Fibroblast of lung (primary cell): ENCODE data around the gene SBNO2. TPM values are rescaled to one million over a fixed set of nuclear protein-coding genes. Genes with fewer than 3 reads are reported as not detected.

ENCODE experiments used
- DNase-seq, 2 donors: peaks; one replicate each; pipeline versions ENCODE4 v3.0.0 to v3.0.0-alpha.2; 2010; ENCODE audit warnings: low read depth in 2 of 2
- H2AFZ ChIP-seq: 2 replicates; pipeline ENCODE4 v1.5.1; 2012; ENCODE audit warnings: low read length, control low read depth, inconsistent platforms
- H3K27ac ChIP-seq: 2 replicates; pipeline ENCODE4 v1.5.1; 2011; ENCODE audit warnings: low read length, control low read depth; ENCODE audit not compliant: insufficient read depth
- H3K27me3 ChIP-seq: 2 replicates; pipeline ENCODE4 v1.5.1; 2011; ENCODE audit warnings: mild to moderate bottlenecking, low read length; ENCODE audit not compliant: control insufficient read depth, insufficient read depth
- H3K36me3 ChIP-seq: 2 replicates; pipeline ENCODE4 v1.5.1; 2011; ENCODE audit warnings: low read length; ENCODE audit not compliant: control insufficient read depth, insufficient read depth
- H3K4me1 ChIP-seq: 2 replicates; pipeline ENCODE4 v1.5.1; 2011; ENCODE audit warnings: low read length; ENCODE audit not compliant: control insufficient read depth, insufficient read depth; ENCODE audit errors: extremely low read depth
- H3K4me2 ChIP-seq: 2 replicates; pipeline ENCODE4 v1.5.1; 2011; ENCODE audit warnings: low read length, control low read depth; ENCODE audit not compliant: insufficient read depth; ENCODE audit errors: extremely low read depth
- H3K4me3 ChIP-seq, 4 experiments: fragments of 200-600 bp in 1 of 4; sonication (generic) in 1 of 4; replicated peaks in 1 of 4; 2 replicates each; pipeline ENCODE4 v1.5.1; 2011 to 2016; ENCODE audit warnings: low read length in 4 of 4, low read depth in 3 of 4, mild to moderate bottlenecking in 3 of 4, control low read depth in 2 of 4, inconsistent platforms in 1 of 4, mixed read lengths in 1 of 4; ENCODE audit not compliant: insufficient read depth in 1 of 4; ENCODE audit errors: control extremely low read depth in 1 of 4
- H3K79me2 ChIP-seq: 2 replicates; pipeline ENCODE4 v1.5.1; 2012; ENCODE audit warnings: mild to moderate bottlenecking, low read length, inconsistent platforms; ENCODE audit not compliant: control insufficient read depth, insufficient read depth
- H3K9ac ChIP-seq: 2 replicates; pipeline ENCODE4 v1.5.1; 2011; ENCODE audit warnings: mild to moderate bottlenecking, low read length, control low read depth; ENCODE audit not compliant: insufficient read depth
- H3K9me3 ChIP-seq: 2 replicates; pipeline ENCODE4 v1.5.1; 2012; ENCODE audit warnings: low read depth, low read length; ENCODE audit not compliant: control insufficient read depth, insufficient read depth
- H4K20me1 ChIP-seq: 2 replicates; pipeline ENCODE4 v1.5.1; 2011; ENCODE audit warnings: low read length; ENCODE audit not compliant: control insufficient read depth, insufficient read depth; ENCODE audit errors: extremely low read depth
- EZH2 ChIP-seq: IDR thresholded peaks from 2 replicates; pipeline ENCODE4 v1.5.1; 2012; ENCODE audit warnings: low read length, control low read depth, mild to moderate bottlenecking; ENCODE audit errors: missing control alignments
- polyA plus RNA-seq, 2 donors: library from polyadenylated mRNA; depleted of rRNA in 1 of 2; stranded (reverse) in 1 of 2; unstranded in 1 of 2; fragments of >200 nt; gene quantifications; 2 replicates each; pipeline ENCODE4 v1.2.1, GENCODE V29; 2011 to 2012; ENCODE audit warnings: missing spikeins in 1 of 2
- total RNA-seq: library from RNA; depleted of rRNA; stranded (reverse); fragments of >200 nt; gene quantifications from 2 replicates; pipeline ENCODE4 v1.2.1, GENCODE V29; 2014
- TF ChIP-seq, protein P1 (sequence below), 2 donors: IDR thresholded peaks in 1 of 2; conservative IDR thresholded peaks in 1 of 2; 1 replicate in 1 of 2; 2 replicates in 1 of 2; pipeline ENCODE4 v1.5.1; 2011 to 2012; ENCODE audit warnings: low read length in 2 of 2, control low read depth in 1 of 2, inconsistent platforms in 1 of 2, low read depth in 1 of 2, mild to moderate bottlenecking in 1 of 2

The SBNO2 gene
- total and polyA plus RNA-seq, 2 donors (not counting 1 experiment from before 2014, with no cell fraction given), result 12.6 to 55.8 TPM

- Histone ChIP-seq H3K9me3 (no peaks in the 10 kb centered on the region), H3K27ac (peak overlapping the region; percentile 97), H3K36me3 (peaks cover 22% of the 10 kb centered on the region), H2AFZ (no peak overlapping the region), H3K4me3 (peak overlapping the region in 2 of 4 experiments; percentile 14 to 86), H3K79me2 (peaks cover 82% of the 10 kb centered on the region), H3K9ac (peak overlapping the region; percentile 42), H4K20me1 (no peaks in the 10 kb centered on the region), H3K4me2 (peak overlapping the region; percentile 95), H3K4me1 (peaks cover 27% of the 10 kb centered on the region), H3K27me3 (no peaks in the 10 kb centered on the region)
- no peak for TF ChIP-seq EZH2
- TF ChIP-seq, protein P1, sequence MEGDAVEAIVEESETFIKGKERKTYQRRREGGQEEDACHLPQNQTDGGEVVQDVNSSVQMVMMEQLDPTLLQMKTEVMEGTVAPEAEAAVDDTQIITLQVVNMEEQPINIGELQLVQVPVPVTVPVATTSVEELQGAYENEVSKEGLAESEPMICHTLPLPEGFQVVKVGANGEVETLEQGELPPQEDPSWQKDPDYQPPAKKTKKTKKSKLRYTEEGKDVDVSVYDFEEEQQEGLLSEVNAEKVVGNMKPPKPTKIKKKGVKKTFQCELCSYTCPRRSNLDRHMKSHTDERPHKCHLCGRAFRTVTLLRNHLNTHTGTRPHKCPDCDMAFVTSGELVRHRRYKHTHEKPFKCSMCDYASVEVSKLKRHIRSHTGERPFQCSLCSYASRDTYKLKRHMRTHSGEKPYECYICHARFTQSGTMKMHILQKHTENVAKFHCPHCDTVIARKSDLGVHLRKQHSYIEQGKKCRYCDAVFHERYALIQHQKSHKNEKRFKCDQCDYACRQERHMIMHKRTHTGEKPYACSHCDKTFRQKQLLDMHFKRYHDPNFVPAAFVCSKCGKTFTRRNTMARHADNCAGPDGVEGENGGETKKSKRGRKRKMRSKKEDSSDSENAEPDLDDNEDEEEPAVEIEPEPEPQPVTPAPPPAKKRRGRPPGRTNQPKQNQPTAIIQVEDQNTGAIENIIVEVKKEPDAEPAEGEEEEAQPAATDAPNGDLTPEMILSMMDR (conservative IDR thresholded peaks at IDR 0.05 in 1 of 2, IDR thresholded peaks at IDR 0.05 in 1 of 2; ENCODE audit: low read depth in 1 of 2, low read length in 2 of 2), result no peak
- peak; percentile 70 to 88 for DNase-seq
Observed at GRCh38 chr19:1169921-1170885, 3.9 kb downstream of the SBNO2 start.

- peaks cover 27% of the 10 kb centered on the region for H3K4me1 ChIP-seq
- H3K4me2 ChIP-seq, result peak overlapping the region; percentile 95
- peak overlapping the region; percentile 65 for H3K9ac ChIP-seq
- H3K27ac ChIP-seq, result peak overlapping the region; percentile 97
- no peaks in the 10 kb centered on the region for H4K20me1 ChIP-seq
- DNase-seq, result no peak
- H3K79me2 ChIP-seq, result peaks cover 88% of the 10 kb centered on the region
- H3K4me3 ChIP-seq, result peak overlapping the region; percentile 17 to 86 (median 60)
- no peaks in the 10 kb centered on the region for H3K9me3 ChIP-seq
- peaks cover 24% of the 10 kb centered on the region for H3K36me3 ChIP-seq
- no peak for TF ChIP-seq EZH2
- TF ChIP-seq, protein P1 (conservative IDR thresholded peaks at IDR 0.05 in 1 of 2, IDR thresholded peaks at IDR 0.05 in 1 of 2; ENCODE audit: low read depth in 1 of 2, low read length in 2 of 2), result no peak
- no peak overlapping the region for H2AFZ ChIP-seq
- no peaks in the 10 kb centered on the region for H3K27me3 ChIP-seq
Observed at GRCh38 chr19:1169411-1169791, 4.7 kb downstream of the SBNO2 start.

DNA sequence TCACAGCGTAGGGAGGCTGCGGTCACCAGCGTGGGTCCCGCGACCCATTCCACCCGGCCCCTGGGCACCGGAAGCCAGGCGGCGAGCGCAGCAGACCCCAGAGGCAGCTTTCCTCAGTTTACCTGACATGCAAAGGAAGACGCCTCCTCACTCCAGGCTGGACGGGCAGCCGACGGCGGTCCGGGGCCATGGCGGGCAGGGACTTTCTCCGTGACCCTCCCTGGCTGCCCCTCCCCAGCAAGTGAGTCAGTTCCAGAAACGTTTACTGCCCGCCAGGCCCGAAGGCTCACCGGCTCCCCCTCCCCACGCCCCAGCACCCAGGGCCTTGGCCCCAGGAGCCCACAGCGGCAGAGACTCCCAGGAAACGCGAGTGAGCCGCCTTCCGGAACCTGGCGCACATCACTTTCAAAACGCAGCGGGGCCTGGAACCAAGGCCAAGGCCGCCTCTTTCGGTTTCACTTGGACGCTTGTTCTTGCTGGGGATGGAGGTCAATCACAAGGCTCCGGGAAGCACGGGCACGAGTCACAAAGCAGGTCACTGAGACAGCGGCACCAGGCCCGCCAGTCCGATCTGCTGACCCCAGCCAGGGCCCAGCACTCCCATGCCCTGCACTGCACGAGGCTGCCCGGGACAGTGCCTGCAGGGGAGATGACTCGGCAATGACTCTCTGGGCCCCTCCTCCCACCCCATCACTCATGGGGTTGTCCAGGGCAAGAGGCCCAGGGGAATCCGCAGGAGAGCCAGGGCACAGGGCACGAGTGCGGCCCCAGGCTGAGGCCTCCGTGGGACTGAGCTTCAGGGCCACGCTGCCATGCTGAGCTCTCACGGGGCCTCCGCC lies 5.3 kb downstream of the SBNO2 start:
- Histone ChIP-seq H3K4me1 (peaks cover 27% of the 10 kb centered on the region), H3K27ac (peak overlapping the region; percentile 97), H3K27me3 (no peaks in the 10 kb centered on the region), H3K4me3 (peak overlapping the region; percentile 36 to 86 (median 60)), H3K9ac (peak overlapping the region; percentile 65), H2AFZ (no peak overlapping the region), H3K4me2 (peak overlapping the region; percentile 97), H3K36me3 (peaks cover 24% of the 10 kb centered on the region), H3K9me3 (no peaks in the 10 kb centered on the region), H3K79me2 (peaks cover 94% of the 10 kb centered on the region), H4K20me1 (no peaks in the 10 kb centered on the region)
- no peak for TF ChIP-seq EZH2
- TF ChIP-seq, protein P1 (conservative IDR thresholded peaks at IDR 0.05 in 1 of 2, IDR thresholded peaks at IDR 0.05 in 1 of 2; ENCODE audit: low read depth in 1 of 2, low read length in 2 of 2), result peak in 1 of 2 donors; percentile 5
- DNase-seq, result peak; percentile 75 to 86
